Ishikawa (cell line): ENCODE measurements around the gene RANGAP1.

Source experiments
- CEBPB ChIP-seq: IDR thresholded peaks from 2 replicates; pipeline ENCODE4 v1.6.1; 2012
- CREB1 ChIP-seq: IDR thresholded peaks from 2 replicates; pipeline ENCODE4 v1.6.1; 2012; ENCODE audit warnings: low read depth
- EGR1 ChIP-seq: IDR thresholded peaks from 2 replicates; pipeline ENCODE4 v1.6.1; 2012
- EP300 ChIP-seq: IDR thresholded peaks from 2 replicates; pipeline ENCODE4 v1.6.1; 2012; ENCODE audit warnings: borderline replicate concordance
- FOXM1 ChIP-seq: IDR thresholded peaks from 2 replicates; pipeline ENCODE4 v1.6.1; 2012; ENCODE audit warnings: low read depth, borderline replicate concordance
- NFIC ChIP-seq: IDR thresholded peaks from 2 replicates; pipeline ENCODE4 v1.6.1; 2012
- RAD21 ChIP-seq: IDR thresholded peaks from 2 replicates; pipeline ENCODE4 v1.6.1; 2012; ENCODE audit warnings: low read depth
- TAF1 ChIP-seq: IDR thresholded peaks from 2 replicates; pipeline ENCODE4 v1.6.1; 2012; ENCODE audit warnings: low read depth, mild to moderate bottlenecking
- TCF12 ChIP-seq: IDR thresholded peaks from 2 replicates; pipeline ENCODE4 v1.6.1; 2012; ENCODE audit warnings: low read depth
- TEAD4 ChIP-seq: IDR thresholded peaks from 2 replicates; pipeline ENCODE4 v1.6.1; 2012
- YY1 ChIP-seq: IDR thresholded peaks from 2 replicates; pipeline ENCODE4 v1.6.1; 2012; ENCODE audit warnings: low read depth
- ZBTB7A ChIP-seq: IDR thresholded peaks from 2 replicates; pipeline ENCODE4 v1.6.1; 2012; ENCODE audit warnings: low read depth
- TF ChIP-seq, protein P1 (sequence below): IDR thresholded peaks from 2 replicates; pipeline ENCODE4 v1.6.1; 2012
- TF ChIP-seq, protein P2 (sequence below): IDR thresholded peaks from 2 replicates; pipeline ENCODE4 v1.6.1; 2012
- TF ChIP-seq, protein P3 (sequence below): IDR thresholded peaks from 2 replicates; pipeline ENCODE4 v1.6.1; 2012; ENCODE audit warnings: low read depth, mild to moderate bottlenecking

RANGAP1 gene

DNA sequence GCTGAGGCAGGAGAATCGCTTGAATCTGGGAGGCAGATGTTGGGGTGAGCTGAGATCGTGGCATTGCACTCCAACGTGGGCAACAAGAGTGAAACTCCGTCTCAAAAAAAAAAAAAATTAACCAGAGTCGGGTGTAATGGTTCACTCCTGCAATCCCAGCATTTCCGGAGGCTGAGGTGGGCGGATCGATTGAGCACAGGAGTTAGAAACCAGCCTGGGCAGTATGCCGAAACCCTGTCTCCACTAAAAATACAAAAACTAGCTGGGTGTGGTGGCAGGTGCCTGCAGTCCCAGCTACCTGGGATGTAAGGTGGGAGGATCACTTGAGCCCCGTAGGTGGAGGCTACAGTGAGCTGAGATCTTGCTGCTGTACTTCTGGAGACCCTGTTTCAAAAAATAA is 1.5 kb downstream of the RANGAP1 start:
- TF ChIP-seq TCF12 = no peak
- TF ChIP-seq, protein P1, sequence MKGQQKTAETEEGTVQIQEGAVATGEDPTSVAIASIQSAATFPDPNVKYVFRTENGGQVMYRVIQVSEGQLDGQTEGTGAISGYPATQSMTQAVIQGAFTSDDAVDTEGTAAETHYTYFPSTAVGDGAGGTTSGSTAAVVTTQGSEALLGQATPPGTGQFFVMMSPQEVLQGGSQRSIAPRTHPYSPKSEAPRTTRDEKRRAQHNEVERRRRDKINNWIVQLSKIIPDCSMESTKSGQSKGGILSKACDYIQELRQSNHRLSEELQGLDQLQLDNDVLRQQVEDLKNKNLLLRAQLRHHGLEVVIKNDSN = no peak
- no peak for TF ChIP-seq TAF1
- TF ChIP-seq NFIC = no peak
- TF ChIP-seq, protein P2, sequence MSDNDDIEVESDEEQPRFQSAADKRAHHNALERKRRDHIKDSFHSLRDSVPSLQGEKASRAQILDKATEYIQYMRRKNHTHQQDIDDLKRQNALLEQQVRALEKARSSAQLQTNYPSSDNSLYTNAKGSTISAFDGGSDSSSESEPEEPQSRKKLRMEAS = no peak
- TF ChIP-seq EGR1 = no peak

DNA sequence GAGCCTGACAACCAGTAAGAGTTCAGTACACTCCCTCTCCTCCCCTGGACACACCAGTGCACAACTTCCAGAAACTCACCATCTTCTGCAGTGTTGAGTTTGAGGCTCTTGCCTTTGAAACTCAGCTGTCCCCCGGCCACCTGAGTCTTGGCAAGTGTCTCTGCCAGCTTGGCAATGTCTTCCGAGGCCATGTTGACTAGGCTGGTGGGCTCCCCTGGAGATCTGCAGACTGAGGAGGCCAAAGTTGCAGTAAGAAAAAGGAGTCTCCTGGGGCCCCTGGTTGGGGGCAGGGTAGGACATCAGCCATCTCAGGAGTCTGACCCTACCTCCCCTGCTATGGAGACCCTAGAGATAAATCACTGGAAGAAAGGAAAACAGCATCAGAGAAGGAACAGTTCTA is 5.1 kb downstream of the RANGAP1 start:
- TF ChIP-seq, protein P3, sequence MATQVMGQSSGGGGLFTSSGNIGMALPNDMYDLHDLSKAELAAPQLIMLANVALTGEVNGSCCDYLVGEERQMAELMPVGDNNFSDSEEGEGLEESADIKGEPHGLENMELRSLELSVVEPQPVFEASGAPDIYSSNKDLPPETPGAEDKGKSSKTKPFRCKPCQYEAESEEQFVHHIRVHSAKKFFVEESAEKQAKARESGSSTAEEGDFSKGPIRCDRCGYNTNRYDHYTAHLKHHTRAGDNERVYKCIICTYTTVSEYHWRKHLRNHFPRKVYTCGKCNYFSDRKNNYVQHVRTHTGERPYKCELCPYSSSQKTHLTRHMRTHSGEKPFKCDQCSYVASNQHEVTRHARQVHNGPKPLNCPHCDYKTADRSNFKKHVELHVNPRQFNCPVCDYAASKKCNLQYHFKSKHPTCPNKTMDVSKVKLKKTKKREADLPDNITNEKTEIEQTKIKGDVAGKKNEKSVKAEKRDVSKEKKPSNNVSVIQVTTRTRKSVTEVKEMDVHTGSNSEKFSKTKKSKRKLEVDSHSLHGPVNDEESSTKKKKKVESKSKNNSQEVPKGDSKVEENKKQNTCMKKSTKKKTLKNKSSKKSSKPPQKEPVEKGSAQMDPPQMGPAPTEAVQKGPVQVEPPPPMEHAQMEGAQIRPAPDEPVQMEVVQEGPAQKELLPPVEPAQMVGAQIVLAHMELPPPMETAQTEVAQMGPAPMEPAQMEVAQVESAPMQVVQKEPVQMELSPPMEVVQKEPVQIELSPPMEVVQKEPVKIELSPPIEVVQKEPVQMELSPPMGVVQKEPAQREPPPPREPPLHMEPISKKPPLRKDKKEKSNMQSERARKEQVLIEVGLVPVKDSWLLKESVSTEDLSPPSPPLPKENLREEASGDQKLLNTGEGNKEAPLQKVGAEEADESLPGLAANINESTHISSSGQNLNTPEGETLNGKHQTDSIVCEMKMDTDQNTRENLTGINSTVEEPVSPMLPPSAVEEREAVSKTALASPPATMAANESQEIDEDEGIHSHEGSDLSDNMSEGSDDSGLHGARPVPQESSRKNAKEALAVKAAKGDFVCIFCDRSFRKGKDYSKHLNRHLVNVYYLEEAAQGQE = no peak
- TF ChIP-seq RAD21 (no peak), CREB1 (no peak), YY1 (no peak), EP300 (no peak), EGR1 (no peak), NFIC (no peak), TCF12 (no peak)

DNA sequence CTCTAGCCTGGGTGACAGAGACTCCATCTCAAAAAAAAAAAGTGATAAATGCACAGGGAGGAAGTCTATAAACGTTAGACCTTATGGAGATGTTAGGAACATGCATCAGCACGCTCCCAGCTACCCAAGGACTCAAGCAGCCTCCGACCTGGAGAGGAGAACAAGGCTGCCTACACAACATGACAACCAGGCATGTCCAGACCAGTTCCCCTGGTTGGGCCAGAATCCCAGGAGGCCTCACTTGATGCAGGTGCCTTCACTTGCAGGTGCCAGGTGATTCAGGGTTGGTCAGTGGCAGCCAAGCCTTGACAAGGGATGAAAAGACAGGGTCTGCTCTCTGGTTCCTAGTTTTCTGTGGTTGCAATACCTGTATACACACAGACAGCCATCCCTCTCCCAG is 5.9 kb downstream of the RANGAP1 start:
- no peak for TF ChIP-seq NFIC
- no peak for TF ChIP-seq FOXM1
- no peak for TF ChIP-seq TCF12

DNA sequence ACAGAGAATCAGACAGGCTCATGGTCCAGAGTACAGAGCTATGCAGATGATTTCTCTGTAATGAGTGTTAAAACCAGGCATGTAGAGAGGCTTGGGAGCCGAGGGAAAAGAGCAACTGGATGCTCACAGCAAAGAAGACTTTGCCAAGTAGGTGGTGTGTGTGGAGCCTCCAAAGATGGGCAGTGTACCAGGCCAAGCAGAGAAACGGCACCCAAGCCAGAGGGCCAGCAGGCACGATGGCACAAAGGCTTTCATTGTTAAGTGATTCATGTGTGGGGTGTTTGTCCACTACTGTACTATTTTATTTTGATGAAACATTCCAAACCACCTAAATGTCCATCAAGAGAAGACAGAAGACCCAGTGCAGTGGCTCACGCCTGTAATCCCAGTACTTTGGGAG is 11.1 kb downstream of the RANGAP1 start:
- no peak for TF ChIP-seq CREB1

DNA sequence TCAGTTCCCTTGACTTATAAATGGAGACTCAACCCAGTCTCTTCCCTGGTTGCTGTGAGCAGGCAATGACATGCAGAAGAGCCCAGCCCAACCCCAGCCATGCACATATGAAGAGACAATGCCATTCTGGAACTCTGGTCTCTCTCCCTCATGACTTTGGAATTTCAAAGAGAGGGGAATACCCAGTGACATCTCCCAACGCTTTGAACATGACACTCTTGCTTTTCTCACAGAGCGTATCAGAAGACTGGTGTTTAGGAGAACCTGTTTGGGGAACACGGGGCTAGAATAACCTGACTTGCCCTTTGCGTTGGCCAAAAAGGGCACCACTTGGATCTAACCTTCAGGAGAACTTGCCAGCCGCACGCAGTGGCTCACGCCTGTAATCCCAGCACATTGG is 12.9 kb downstream of the RANGAP1 start:
- TF ChIP-seq, protein P1 = no peak
- no peak for TF ChIP-seq TCF12
- no peak for TF ChIP-seq ZBTB7A
- TF ChIP-seq RAD21 = no peak
- TF ChIP-seq YY1 = no peak
- TF ChIP-seq EGR1 = no peak

DNA sequence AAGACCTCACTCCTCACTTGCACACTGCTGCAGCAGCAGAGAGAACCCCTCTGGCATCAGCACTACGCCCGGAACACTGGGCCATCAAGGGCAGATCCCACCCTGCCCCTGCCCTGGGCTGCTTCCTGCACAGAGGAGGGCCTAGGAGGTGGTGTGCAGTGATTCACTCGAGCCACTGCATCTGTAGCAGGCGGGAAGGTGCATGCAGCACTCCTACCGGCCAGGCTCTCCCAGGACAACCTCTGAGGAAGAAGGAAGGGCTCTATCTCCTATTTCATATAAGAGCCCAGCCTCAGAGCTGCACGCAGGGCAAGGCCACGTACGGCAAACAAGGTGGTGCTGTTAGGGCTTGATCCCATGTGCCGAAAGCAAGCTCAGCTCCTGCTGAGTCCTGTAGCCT is 14.2 kb downstream of the RANGAP1 start:
- no peak for TF ChIP-seq YY1

DNA sequence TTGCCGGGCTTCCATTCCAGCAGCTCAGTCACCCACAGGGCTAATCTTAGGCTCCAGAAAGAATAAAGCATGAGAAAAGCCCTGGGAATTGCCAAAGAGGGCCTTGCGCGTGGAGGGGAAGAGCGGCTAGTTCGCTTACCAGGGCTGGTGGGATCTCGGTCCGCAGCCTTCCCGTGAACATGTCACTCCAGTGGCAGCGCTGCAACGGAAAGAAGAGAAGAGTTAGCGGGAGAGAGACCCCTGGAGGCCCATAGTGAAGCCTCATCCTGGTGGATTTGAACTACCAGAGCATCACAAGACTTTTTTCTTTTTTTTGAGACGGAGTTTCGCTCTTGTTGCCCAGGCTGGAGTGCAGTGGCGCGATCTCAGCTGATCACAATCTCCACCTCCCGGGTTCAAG is 18.0 kb downstream of the RANGAP1 start:
- TF ChIP-seq TEAD4 (no peak), EGR1 (no peak), CEBPB (no peak)

DNA sequence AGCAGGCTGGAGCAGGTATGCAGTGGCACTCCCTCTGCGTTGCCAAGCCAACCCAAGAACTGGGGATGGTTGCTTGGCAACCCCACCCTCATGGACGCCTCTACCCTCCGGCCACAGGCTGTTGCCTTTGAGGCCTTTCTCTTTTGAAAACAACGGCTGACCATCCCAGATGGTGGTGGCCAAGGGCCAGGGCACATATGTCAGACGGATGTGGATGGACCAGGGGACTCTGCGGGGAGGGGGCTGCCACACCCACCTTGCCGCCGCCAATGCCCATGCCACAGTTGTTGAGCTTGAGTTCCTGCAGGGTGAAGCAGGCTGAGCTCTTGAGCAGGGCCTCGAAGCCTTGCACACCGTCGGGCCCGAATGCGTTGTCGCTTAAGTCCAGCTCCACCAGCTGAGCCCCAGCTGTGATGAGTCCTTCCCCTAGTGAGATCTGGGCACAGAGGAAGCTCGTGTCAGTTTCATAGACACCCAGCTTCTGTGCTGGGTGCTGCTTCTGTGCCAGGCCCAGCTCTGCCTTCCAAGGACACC is 21.5 kb downstream of the RANGAP1 start:
- TF ChIP-seq, protein P2 = no peak
- TF ChIP-seq ZBTB7A = no peak
- TF ChIP-seq YY1 = no peak
- no peak for TF ChIP-seq EP300
- TF ChIP-seq CREB1 = no peak
- TF ChIP-seq, protein P3 = no peak
- no peak for TF ChIP-seq TEAD4
- no peak for TF ChIP-seq FOXM1
- no peak for TF ChIP-seq RAD21
